Measurements from ENCODE around the gene KIAA1217.
"Not testable (repeated sequence)": the region's sequence is repeated elsewhere in the genome, so short reads cannot be mapped to it uniquely, and the experiment has no call there.

Gene KIAA1217

DNA sequence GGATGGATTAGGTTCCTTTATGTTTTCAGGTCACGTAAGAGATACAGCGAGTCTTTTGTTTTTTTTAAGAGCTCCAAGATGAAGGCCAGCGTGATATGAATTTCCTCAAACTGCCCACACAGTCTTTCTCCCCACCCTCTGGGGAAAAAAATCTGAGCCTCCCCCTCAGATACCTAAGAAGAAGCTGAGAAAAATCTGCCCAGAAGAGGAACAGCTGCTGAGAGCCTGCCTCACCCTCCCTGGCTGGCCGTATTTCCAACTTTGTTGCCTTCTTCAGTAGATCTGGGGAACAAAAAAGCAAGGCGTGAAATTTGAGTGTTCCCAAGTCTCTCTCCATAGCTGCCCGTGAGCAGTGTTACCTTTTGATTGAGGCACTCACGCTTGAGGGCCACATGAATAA is 208.1 kb downstream of the KIAA1217 start:
- DNase-seq, result no peak

DNA sequence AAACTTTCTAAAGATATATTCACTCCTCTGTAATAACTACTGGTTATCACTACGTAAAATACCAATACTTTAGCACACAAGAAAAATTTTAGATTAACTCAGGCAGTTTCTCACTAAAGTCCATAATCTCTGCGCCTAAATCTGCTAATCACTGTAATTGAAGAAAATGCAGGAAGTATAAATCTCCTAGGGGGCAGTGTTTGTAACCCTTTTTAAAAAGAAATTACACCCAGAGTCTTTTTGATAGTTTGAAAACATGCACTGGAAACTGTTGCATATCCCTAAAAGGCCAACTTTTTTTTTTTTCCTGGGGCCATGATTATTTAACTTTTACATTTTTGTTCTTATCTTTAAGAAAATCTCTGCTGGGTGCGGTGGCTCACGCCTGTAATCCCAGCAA is 209.6 kb downstream of the KIAA1217 start:
- DNase-seq, result no peak

DNA sequence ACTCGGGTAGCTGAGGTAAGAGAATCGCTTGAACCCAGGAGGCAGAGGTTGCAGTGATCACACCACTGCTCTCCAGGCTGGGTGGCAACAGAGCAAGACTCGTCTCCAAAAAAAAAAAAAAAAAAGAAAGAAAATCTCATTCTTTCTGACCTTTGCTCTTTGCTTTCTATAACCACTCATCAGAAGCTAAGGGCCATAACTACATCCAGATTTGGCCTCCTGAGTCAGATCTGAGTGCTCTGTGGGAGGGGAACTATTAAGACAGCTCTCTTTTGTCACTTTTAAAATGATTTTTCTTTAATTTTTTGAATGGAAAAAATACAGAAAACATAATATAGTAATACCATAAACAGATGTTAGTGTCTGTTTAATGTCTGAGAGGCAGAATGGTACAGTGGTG is 210.1 kb downstream of the KIAA1217 start:
- DNase-seq, result no peak

DNA sequence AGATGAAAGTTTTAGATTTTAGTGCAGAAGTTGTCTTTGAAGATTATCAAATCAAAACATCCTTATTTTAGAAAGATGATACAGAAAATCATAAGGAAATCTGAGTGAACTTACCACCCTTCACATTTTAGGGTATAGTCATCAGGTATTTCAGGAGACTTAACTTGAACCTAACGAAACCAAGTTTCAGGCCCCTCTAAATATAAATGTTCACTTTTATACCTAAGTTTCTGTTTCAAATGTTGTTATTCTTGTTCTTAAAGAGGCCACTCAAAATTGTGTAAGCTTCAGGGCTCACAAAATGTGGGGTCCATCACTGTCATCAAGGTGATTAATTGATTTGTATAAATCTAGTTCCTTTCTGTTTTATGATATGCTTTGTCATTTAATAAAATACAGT is 216.2 kb downstream of the KIAA1217 start:
- no peak for DNase-seq

DNA sequence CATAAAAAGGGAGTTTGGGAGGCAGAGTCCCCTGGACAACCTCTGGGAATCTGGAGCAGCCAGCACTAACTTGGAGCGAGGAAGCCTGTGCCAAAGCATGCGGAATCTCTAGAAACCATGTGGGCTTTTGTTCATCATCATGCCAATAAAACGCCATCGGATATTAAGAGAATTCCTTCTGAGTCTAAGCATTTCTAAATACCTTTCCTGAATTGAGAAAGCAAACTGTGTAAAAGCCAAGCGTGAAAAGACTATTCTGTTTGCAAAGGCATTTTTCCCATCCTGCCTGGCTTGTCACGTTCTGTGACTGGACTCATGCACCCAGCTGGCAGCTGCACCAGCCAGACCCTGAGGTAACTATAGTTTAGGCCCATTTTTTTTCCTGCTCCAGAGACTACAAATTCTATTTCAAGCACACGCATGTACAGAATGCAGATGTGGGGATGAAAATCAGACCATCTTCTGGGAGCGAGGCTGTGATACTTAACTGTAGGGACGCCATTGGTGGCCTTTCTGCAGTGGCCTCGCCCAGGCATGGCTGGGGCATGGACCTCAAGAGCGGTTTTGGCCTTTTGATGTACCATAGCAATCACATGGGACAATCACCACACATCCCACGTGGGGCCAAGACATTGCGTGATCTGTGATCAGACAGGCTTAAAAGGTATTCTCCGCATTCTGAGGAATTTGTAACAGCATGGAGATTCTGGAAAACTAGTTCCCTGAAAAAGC is 218.9 kb downstream of the KIAA1217 start:
- no peak for DNase-seq

DNA sequence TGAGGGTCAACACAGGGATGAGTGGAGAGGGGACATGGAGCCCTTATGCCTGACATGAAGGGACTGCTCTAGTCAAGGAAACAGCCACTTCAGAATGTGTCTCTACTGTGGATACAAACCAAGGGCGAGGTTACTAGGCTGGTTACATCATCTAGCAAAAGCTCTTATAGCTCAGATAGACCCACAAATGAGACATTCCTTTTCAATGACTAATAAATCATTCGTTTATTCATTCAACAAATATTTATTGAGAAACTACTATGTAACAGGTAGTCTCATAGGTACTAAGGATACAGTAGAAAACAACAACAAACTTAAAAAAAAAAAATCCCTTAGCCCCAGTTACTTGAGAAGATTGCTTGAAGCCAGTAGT is 219.5 kb downstream of the KIAA1217 start:
- DNase-seq, result no peak

DNA sequence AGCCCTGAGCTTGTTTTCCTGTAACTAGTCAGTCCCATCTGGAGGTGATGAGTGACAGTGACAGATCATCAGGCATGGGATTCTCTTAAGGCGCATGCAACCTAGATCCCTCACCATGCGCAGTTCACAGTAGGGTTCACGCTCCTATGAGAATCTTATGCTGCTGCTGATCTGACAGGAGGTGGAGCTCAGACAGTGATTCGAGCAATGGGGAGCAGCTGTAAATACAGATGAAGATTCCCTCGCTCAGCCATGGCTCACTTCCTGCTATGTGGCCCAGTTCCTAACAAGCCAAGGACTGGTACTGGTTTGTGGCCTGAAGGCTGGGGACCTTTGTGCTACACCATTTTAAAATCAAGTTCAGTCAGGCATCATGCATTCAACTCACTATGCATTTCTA is 221.7 kb downstream of the KIAA1217 start:
- no peak for DNase-seq

DNA sequence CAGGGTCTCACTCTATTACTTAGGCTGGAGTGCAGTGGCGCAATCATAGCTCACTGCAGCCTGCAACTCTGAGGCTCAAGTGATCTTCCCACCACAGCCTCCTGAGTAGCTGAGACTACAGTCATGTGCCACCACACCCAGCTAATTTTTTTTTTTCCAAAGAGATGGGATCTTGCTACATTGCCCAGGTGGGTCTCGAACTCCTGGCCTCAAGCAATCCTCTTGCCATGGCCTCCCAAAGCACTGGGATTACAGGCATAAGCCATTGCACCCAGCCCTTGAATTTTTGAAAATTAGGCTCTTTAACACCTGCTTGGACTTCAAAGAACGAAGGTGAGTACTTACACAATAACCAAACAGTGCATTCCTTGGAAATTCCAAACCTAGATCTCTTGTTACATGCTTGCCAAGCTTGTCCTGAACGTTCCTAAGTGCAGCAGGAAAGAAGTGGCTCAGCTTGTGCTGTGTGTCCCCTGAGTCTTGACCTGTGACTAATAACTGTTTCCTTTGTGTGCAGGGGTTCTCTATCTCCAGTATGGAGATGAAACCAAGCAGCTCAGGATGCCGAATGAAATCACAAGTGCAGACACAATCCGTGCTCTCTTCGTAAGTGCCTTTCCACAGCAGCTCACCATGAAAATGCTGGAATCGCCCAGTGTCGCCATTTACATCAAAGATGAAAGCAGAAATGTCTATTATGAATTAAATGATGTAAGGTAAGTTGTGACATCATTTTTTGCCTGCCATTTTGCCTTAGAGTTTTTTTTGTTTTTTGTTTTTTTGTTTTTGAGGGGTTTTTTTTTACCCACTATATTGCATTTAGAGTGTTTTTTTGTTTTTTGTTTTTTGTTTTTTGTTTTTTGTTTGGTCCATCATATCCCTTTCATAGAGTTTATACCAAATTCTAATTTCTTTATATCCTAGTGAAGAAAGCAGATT is 223.8 kb downstream of the KIAA1217 start:
- no peak for DNase-seq

DNA sequence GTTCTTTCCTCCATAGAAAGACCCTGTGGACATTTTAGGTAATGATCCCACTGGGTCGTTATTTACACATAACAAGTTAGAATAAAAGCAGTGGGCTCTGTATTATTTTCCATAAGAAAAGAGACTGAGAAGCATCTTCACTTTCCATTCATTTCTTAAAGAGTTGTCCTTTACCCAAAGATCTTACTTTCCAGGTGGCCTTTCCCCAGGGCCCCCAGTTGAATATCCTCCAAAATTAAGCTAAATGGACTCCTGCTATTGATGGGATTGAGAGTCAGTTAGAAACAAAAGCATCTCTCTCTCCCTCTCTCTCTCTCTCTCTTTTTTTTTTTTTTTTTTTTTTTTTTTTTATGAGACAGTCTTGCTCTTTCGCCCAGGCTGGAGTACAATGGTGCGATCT is 224.8 kb downstream of the KIAA1217 start:
- no peak for DNase-seq

DNA sequence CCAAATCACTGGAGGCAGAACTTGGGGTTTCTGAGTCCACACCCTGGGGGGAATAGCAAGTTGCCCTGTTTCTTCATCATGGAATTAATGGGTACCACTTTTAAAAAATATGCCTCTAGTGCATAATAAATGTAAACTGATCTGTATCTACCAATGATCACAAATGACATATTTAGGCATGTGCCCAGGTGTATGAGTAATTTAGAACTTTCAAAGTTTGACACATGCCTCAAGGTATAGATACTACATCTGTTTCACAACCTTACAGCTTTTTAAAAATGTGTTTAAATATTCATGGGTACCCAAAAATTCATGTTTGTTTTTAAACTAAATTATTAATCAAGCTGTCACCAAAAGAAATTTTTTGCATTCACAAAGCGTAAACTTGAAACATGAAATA is 226.0 kb downstream of the KIAA1217 start:
- no peak for DNase-seq

DNA sequence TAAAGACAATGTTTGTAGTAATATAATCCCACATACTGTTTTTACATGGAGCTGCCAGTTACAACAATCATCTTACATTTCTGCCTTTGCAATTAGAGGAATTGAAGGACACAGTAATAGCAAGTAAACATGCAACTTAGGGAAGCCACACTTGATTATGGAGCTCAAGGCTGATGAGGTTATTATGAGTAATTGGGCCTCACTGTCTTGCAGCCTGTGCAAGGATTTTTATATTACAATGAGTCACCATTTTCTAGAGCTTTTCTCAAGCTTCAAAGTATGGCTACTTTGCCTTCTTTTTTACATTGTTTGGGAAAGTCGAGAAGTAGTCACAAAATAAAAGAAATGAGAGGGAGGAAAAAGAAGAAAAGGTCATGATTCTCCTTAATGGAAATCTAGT is 226.4 kb downstream of the KIAA1217 start:
- no peak for DNase-seq

DNA sequence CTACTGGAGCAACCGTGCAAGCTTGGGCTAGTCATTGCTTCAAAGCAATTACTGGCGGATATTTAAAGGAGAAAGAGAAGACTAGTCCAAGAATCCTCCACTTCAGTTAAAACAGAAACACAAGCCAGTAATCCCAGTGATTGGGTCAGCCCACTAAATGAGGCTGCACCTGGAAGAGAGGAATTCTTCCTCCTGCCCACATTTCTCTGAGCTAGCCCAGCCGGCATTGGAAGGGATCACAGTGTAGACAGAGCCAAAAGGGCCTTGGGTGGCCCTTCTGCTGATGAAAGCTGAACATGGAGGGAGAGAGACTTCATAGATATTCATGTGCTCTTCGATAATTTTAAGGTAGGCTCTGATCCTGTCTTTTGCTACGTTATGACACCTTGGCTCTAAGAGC is 228.4 kb downstream of the KIAA1217 start:
- no peak for DNase-seq

DNA sequence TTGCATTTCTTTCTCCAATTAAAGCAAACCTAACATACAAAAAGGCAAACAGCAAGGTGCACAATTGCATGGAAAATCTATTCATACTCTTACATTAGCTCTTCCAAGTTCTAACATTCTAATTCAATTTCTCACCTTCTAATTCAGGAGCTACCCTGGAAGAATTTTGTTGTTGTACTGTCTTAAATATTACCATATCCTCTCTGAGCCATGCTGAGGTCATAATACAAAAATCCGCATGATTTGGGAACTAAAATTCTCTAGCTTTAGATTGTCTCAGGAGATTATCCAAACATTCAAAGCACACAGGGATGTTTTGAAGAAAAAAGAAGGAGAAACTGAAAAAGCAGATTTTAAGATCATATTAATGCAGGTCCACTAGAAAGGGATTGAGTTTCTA is 229.9 kb downstream of the KIAA1217 start:
- DNase-seq, result no peak

DNA sequence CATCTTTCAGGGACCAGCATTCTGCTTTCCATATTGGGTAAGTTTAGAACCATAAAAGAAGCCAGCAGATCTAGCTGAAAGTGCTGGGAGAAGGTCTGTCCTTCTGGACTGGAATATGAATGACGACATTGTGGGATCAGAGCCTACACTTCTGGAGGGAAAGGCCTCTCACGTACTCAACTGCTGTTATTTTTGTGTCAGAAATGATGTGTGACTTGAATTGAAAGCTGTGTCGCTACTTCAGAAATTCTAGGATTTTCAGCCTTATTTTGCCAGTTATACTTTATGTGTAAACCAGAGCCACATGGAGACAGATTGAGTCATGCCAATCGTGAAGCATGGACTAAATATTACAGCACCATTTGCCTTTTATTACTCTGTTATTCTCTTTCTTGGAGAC is 231.0 kb downstream of the KIAA1217 start:
- no peak for DNase-seq

DNA sequence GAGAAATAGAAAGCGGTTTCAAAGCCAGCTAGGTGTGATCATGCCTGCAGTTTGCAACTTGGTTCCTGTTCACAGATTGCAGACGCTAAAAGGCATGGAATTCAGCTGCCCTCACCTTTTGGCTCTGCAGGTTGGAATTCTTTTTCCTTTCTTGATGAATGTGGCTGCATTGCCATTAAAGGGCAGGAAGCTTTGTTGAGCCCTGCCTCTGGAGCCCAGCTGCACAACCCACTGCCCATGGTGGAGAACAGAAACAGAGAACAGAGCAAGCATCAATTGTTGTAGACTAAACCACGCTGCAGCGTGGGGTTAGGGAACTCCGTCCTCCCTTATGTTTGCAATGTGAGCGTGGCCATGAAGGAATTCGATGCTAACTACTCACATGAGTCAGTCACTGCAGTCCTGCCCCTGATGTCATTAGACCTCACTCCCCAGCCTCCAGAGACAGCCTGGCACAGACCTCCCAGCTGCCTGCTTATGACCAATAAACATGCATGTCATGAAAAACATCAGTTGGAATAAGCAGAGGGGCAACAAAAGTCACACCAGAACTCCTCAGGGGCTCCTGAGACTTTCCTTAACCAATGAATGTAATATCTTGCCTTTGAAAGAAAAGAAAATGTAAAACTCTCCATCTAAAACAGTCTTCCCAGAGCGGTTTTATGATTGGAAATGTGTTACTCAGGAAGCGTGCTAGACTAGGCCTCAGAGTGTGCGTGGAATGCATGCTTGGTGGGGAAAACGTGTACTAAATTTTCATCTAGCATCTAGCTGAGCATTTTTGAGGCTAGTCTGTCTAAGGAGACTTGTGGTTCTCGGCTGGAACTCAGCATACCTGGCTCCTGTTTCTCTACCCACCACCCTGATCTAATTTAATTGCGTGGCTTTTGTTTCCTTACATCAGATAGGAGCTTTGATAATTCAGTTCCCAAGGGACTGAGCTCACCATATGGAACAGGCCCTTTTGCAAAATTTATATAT is 232.2 kb downstream of the KIAA1217 start:
- no peak for DNase-seq

DNA sequence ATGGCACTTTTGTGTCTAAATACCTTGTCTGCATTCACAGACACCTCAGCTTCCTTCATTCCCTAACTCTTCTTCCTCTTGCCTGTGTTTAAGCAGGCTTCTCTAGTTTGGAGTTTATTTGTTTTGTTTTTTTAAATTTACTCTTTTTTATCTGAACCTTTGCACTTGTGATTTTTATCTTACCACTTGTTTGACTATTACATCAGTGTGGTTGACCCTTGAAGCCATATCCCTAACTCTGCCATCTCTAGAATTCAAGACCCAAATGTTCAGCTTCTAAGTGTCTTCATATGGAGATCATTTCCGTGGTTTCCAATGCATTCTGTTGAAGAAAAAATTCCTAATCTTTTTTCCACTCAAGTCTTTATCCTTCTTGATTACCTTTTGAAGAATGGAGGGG is 233.3 kb downstream of the KIAA1217 start:
- DNase-seq, result no peak

DNA sequence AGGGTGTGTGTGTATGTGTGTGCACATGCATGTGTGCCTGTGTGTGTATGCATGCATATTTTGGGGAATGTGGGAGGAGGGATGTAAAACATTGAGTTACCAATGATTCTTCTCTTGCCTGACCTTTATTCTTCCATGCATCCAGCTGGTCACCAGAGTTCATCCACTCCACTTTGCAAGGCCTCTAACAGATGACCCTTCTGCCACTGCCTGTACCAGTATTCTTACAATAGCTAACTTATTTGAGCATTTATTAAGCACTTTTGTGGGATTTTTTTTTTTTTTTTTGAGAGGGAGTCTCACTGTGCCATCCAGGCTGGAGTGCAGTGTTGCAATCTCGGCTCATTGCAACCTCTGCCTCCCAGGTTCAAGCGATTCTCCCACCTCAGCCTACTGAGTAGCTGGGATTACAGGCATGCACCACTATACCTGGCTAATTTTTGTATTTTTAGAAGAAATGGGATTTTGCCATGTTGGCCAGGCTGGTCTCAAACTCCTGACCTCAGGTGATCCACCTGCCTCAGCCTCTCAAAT is 233.8 kb downstream of the KIAA1217 start:
- DNase-seq, result not testable (repeated sequence)

DNA sequence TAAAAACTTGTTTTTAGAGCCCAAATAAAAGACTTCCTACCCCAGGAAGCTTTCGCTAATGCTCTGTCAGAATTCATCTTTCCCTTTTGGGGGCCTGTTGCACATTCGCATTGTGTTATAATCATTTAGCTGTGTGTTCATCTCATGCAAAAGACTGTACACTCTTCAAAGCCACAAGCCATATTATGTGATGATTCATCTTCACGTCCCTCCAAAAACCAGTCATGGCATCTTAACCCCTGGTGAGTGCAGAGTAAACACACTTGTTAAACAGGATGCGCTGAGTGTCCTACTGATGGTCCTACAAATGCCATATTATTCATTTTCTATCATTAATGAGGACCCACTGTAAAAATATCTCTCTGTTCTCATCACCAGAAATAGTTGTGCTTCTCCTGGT is 235.4 kb downstream of the KIAA1217 start:
- DNase-seq, result no peak

DNA sequence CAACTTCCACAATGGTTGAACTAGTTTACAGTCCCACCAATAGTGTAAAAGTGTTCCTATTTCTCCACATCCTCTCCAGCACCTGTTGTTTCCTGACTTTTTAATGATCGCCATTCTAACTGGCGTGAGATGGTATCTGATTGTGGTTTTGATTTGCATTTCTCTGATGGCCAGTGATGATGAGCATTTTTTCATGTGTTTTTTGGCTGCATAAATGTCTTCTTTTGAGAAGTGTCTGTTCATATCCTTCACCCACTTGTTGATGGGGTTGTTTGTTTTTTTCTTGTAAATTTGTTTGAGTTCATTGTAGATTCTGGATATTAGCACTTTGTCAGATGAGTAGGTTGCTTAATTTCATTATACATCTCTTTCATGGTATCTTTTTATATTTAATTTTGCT is 237.0 kb downstream of the KIAA1217 start:
- DNase-seq, result not testable (repeated sequence)

DNA sequence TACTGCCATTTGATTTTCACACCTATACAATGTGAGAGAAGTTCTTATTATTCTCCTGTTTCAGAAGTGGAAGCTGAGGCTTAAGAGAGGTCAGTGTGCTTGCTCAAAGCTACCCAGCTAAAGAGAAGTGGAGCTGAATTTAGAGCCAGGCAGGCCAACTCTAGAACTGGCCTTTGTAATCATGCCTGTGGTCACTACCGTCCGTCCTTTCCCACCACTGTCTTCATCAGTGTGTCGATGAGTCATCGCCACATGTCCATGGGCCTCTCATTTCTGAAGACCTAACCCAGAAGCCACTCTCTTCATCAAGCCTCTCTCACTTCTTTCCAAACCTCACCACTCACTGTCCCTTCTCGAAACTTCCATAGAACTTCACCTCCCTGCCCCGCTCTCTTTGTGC is 237.8 kb downstream of the KIAA1217 start:
- no peak for DNase-seq

DNA sequence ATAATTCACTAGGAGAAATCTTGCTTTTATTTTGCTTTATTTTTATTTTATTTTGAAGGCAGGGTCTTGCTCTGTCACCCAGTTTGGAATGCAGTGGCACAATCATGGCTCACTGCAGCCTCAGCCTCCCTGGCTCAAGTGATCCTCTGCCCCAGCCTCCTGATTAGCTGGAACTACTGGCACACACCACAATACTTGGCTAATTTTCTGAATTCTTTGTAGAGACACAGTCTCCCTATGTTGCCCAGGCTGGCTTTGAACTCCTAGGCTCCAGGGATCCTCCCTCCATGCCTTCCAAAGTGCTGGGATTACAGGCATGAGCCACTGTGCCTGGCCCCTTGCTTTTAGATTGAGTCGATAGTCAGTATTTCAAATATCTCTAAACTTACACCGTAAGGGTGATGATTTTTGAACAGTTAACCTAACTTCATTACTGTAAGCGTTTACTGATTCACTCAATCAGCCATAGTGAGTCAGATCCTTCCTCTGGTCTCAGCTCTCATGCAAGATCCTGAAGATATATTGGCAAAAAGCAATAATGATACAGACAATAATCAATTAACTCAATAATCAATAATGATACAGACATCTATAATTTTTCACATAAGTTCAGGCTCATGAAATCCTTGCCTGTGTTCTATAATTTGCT is 239.5 kb downstream of the KIAA1217 start:
- DNase-seq, result no peak

DNA sequence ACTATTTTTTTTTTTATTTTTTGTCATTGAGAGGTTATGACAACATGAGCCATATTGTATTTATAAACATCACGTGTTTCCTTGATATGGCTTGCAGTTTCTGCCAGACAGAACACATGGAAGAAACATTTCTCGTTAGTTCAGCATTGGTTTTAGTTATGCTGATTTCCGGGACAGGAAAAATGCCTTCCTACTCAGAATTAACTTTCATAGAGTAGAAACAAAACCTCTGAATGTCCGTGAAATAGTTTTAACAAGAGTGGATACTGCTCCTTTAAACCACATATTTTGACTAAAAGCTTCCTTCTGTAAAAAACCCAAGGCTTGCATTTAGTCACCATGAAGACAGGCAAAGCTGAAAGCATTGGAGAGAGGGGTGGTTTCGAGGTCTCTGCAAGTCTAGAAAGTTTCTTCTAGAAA is 240.4 kb downstream of the KIAA1217 start:
- DNase-seq, result no peak
